Subcutaneous adipose tissue (tissue), 4 donors: Measurements from ENCODE around the gene BOK. TPM values are rescaled to one million over a fixed set of nuclear protein-coding genes. Genes with fewer than 3 reads are reported as not detected.

Experiments
- total RNA-seq, 4 donors: library from RNA; depleted of rRNA; stranded (reverse); fragments of >200 nt; gene quantifications; one replicate each; pipeline ENCODE4 v1.1.0, GENCODE V29; 2016
- TF ChIP-seq, protein P1 (sequence below): fragments of 450-650 bp; IDR thresholded peaks from one replicate; pipeline ENCODE4 v1.5.1; 2016; ENCODE audit warnings: low read depth, mild to moderate bottlenecking, control low read depth, antibody characterized with exemption, moderate library complexity

Gene BOK
- total RNA-seq, 4 donors from 2014 or later: 69.9 to 421 (median 80.4) TPM

- TF ChIP-seq, protein P1, sequence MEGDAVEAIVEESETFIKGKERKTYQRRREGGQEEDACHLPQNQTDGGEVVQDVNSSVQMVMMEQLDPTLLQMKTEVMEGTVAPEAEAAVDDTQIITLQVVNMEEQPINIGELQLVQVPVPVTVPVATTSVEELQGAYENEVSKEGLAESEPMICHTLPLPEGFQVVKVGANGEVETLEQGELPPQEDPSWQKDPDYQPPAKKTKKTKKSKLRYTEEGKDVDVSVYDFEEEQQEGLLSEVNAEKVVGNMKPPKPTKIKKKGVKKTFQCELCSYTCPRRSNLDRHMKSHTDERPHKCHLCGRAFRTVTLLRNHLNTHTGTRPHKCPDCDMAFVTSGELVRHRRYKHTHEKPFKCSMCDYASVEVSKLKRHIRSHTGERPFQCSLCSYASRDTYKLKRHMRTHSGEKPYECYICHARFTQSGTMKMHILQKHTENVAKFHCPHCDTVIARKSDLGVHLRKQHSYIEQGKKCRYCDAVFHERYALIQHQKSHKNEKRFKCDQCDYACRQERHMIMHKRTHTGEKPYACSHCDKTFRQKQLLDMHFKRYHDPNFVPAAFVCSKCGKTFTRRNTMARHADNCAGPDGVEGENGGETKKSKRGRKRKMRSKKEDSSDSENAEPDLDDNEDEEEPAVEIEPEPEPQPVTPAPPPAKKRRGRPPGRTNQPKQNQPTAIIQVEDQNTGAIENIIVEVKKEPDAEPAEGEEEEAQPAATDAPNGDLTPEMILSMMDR: no peak
Observed at GRCh38 chr2:241517297-241517696, 41.2 kb upstream of the BOK start.

DNA sequence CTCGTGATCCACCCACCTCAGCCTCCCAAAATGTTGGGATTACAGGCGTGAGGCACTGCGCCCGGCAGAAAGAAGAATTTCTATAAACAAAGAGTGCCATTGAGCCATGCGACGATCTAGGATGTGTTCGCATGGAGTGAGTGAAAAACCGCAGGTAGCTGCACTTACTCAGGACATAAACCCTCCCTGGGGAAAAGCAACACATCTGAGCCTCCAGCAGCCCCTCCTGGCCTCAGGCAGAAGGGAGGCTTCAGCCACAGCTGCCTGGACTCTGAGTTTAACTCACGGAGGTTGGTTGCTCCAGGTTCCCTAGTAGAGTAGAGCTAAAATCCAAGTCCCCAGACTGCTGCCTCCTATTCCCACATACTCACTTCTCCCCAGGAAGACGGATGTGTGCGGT, 38.9 kb upstream of the BOK start:
- TF ChIP-seq, protein P1: no peak

DNA sequence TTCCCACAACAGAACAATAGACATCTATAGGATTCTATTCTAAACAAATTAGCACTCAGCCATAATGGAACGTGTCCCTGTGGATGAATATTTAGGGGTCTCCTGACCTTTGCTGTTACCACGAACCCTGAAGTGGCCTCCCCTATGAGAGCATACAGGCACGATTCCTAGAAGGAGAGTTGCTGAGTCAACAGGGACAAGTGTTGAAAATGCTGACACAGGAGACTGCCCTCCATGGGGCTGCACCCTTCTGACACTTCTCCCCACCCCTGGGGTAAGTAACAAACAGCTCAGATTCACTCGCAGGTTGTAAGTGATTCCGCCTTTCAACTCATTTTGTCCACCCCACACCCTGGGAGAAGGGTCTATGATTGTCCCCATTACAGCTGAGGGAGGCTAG, 36.1 kb upstream of the BOK start:
- TF ChIP-seq, protein P1: no peak

- TF ChIP-seq, protein P1: no peak
Observed at GRCh38 chr2:241530571-241530970, 28.0 kb upstream of the BOK start.

GRCh38 chr2:241531161-241531722, 27.3 kb upstream of the BOK start:
- TF ChIP-seq, protein P1: no peak

DNA sequence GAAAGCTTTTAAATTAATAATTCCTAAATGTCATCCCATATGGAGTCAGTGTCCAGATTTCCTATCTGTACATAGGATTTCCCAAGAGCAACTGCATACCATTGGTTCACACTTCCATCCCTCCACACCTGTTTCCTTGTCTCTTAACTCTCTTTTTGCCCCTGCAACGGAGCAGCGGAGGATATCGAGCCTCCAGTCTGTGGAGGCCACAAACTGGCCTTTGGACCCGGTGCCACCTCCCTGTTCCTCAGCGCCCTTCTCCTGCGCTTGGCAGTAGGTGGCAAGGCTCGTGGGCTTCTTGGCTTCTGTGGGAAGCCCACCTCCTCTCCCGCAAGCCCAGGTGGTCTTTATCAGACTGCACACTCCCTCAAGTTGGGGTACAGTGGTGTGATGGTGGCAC, 26.4 kb upstream of the BOK start:
- TF ChIP-seq, protein P1: no peak

DNA sequence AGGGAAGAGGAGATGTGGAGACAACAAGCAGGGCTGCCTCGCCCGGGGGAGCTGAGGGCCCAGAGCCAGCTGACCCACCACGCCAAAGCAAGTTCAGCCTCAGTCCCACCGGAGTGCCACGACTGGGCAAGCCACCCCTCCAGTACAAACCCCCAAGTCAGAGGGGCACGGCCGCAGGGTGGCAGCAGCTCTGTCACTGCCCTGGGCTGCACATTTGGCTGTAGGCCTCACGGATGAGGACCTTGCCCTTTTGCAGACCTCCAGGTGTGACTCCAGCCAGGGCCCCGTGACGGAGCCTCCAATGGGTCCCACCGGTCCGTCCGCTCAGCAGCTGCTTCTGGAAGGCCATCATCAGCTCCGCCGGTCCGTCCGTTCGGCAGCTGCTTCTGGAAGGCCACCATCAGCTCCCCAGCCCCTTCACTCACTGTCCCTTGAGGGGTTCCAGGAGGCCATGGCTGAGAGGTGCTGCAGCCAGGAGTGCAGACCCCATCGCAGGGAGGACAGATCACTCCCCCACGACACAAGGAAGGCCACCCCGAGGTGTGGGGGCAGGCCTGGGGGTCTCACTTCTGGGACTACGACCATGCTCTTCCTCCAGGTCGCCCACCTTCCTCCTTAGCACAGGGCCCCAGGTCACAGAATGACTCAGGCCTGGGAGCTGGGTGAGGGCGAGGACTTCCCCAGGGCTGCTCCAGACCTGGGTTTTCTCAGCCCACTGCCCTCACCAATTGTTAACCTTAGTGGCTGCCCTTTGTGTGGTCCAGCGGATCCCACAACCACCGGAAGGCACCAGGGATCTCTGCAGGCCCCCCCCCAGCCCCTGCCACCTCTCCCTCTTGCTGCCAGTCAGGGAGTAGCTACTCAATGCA, 25.6 kb upstream of the BOK start:
- TF ChIP-seq, protein P1: no peak
